GM12874 (cell line): ENCODE measurements around the gene KCNAB1.

Experiments used
- CTCF ChIP-seq: IDR thresholded peaks from 2 replicates; pipeline ENCODE4 v1.5.1; 2011; ENCODE audit warnings: low read depth, mild to moderate bottlenecking, control low read depth, low read length, moderate library complexity; ENCODE audit not compliant: insufficient read depth

Gene KCNAB1

GRCh38 chr3:156172536-156172935 is 52.2 kb downstream of the KCNAB1 start:
- TF ChIP-seq CTCF = no peak

GRCh38 chr3:156174229-156174847 is 54.0 kb downstream of the KCNAB1 start:
- no peak for TF ChIP-seq CTCF

GRCh38 chr3:156175570-156175969 is 55.2 kb downstream of the KCNAB1 start:
- no peak for TF ChIP-seq CTCF

- TF ChIP-seq CTCF = no peak
These were observed 55.7 kb downstream of the KCNAB1 start for GRCh38 chr3:156176048-156176447.

GRCh38 chr3:156176629-156177210 is 56.3 kb downstream of the KCNAB1 start:
- TF ChIP-seq CTCF = no peak

GRCh38 chr3:156180077-156180476 is 59.7 kb downstream of the KCNAB1 start:
- no peak for TF ChIP-seq CTCF

GRCh38 chr3:156181509-156181908 is 61.1 kb downstream of the KCNAB1 start:
- no peak for TF ChIP-seq CTCF
